A673 (cell line): ENCODE results near the gene BRD7. TPM values are rescaled to one million over a fixed set of nuclear protein-coding genes. Genes with fewer than 3 reads are reported as not detected.

Experiments
- BruUV-seq: library from RNA; stranded (reverse); fragments of 400-500 nt; replicated peaks from 2 replicates; lab custom pipeline; 2021; lab: Mats Ljungman, UMichigan
- CTCF ChIA-PET: fragments of 300-600 bp; sonication (Branson Sonifier 250); formaldehyde crosslinking; loops from one replicate; lab custom pipeline; 2022; ENCODE audit warnings: antibody characterized with exemption; lab: Charles Lee
- POLR2A ChIA-PET: fragments of 300-600 bp; sonication (Branson Sonifier 250); formaldehyde crosslinking; loops from one replicate; lab custom pipeline; 2022; ENCODE audit warnings: antibody characterized with exemption; ENCODE audit not compliant: low non-redundant PET; lab: Charles Lee
- DNase-seq: peaks from one replicate; pipeline ENCODE4 v3.0.0-alpha.2; 2015; ENCODE audit warnings: low spot score
- H3K27ac ChIP-seq: fragments of 200-600 bp; sonication (generic); 2 replicates; pipeline ENCODE4 v1.5.1; 2016; ENCODE audit warnings: mixed run types, low read depth, mild to moderate bottlenecking, mixed read lengths, antibody characterized with exemption, low read length; ENCODE audit not compliant: poor library complexity, severe bottlenecking
- H3K27me3 ChIP-seq: fragments of 200-600 bp; sonication (generic); replicated peaks from 2 replicates; pipeline ENCODE4 v1.6.1; 2017; ENCODE audit warnings: mixed run types, low read depth, mild to moderate bottlenecking, mixed read lengths, antibody characterized with exemption, low read length; ENCODE audit not compliant: insufficient read depth, poor library complexity
- H3K36me3 ChIP-seq: fragments of 200-600 bp; sonication (generic); 2 replicates; pipeline ENCODE4 v1.6.1; 2016; ENCODE audit warnings: mixed run types, mild to moderate bottlenecking, mixed read lengths, antibody characterized with exemption, low read length; ENCODE audit not compliant: insufficient read depth, poor library complexity, severe bottlenecking
- H3K4me1 ChIP-seq: fragments of 200-600 bp; sonication (generic); 2 replicates; pipeline ENCODE4 v1.6.1; 2017; ENCODE audit warnings: mixed run types, mild to moderate bottlenecking, mixed read lengths, antibody characterized with exemption, low read length; ENCODE audit not compliant: insufficient read depth, poor library complexity, severe bottlenecking
- H3K4me3 ChIP-seq: fragments of 200-600 bp; sonication (generic); 2 replicates; pipeline ENCODE4 v1.5.1; 2016; ENCODE audit warnings: low read depth, mixed run types, mild to moderate bottlenecking, mixed read lengths, low read length; ENCODE audit not compliant: poor library complexity, severe bottlenecking
- H3K9me3 ChIP-seq: fragments of 200-600 bp; sonication (generic); 2 replicates; pipeline ENCODE4 v1.6.1; 2016; ENCODE audit warnings: mixed run types, low read depth, mild to moderate bottlenecking, mixed read lengths, antibody characterized with exemption, low read length; ENCODE audit not compliant: poor library complexity, severe bottlenecking
- CTCF ChIP-seq: fragments of 300-800, 200-600 bp; sonication (generic); conservative IDR thresholded peaks from 2 replicates; pipeline ENCODE4 v1.5.1; 2017; ENCODE audit warnings: low read depth, mild to moderate bottlenecking, antibody characterized with exemption, low read length, moderate library complexity, mixed read lengths
- EZH2 ChIP-seq: fragments of 200-600 bp; sonication (generic); IDR thresholded peaks from 2 replicates; pipeline ENCODE4 v1.6.1; 2017; ENCODE audit warnings: borderline replicate concordance, low read depth, mild to moderate bottlenecking, mixed read lengths, antibody characterized with exemption, low read length; ENCODE audit not compliant: poor library complexity, severe bottlenecking
- intact Hi-C: fragments of 100-400 bp; cut with micrococcal nuclease; formaldehyde crosslinking; loops from one replicate; pipeline ENCODE4 v1.10.0; 2022; ENCODE audit not compliant: unreplicated experiment
- total RNA-seq: library from RNA; stranded (reverse); gene quantifications from 2 replicates; pipeline ENCODE4 v1.2.3, GENCODE V29; 2021

The BRD7 gene
- total RNA-seq, 1 experiment from 2014 or later: 93.0 TPM

GRCh38 chr16:50354629-50355456 lies 13.9 kb downstream of the BRD7 start:
- CTCF ChIA-PET: interaction anchor here (0.7 to 1.8 kb wide), 10 partner anchors 13 to 452 kb away, joined by 3 to 10 read pairs (median 5); partner anchors contain the start of gene CNEP1R1
- intact Hi-C loops: loop anchor here (5.0 to 10.0 kb wide), 2 partner anchors 143 to 330 kb away; partner anchors contain the start of gene CNEP1R1
- H3K4me3 ChIP-seq: no peak overlapping the region
- H3K27me3 ChIP-seq: no peaks in the 10 kb centered on the region
- TF ChIP-seq EZH2: no peak
- peak; percentile 77 for TF ChIP-seq CTCF
- no TSS peak for BruUV-seq
- POLR2A ChIA-PET: interaction anchor here (0.7 to 0.8 kb wide), 2 partner anchors 11 to 28 kb away, joined by 3 to 4 read pairs; no protein-coding TSS in a partner anchor
- H3K9me3 ChIP-seq: no peaks in the 10 kb centered on the region
- H3K36me3 ChIP-seq: peaks cover 64% of the 10 kb centered on the region
- DNase-seq: peak; percentile 42
- H3K4me1 ChIP-seq: no peaks in the 10 kb centered on the region
- H3K27ac ChIP-seq: no peak overlapping the region

- no peak for DNase-seq
- CTCF ChIA-PET: interaction anchor here (1.0 to 1.8 kb wide), 5 partner anchors 16 to 452 kb away, joined by 4 to 10 read pairs (median 5); partner anchors contain the start of gene CNEP1R1
- no peak for TF ChIP-seq CTCF
- TF ChIP-seq EZH2: no peak
- H3K36me3 ChIP-seq: peaks cover 70% of the 10 kb centered on the region
- no peak overlapping the region for H3K4me3 ChIP-seq
- no TSS peak for BruUV-seq
- H3K9me3 ChIP-seq: no peaks in the 10 kb centered on the region
- H3K4me1 ChIP-seq: no peaks in the 10 kb centered on the region
- no peak overlapping the region for H3K27ac ChIP-seq
- POLR2A ChIA-PET: no interaction called here
- intact Hi-C loops: loop anchor here (5.0 to 10.0 kb wide), 2 partner anchors 142 to 329 kb away; partner anchors contain the start of gene CNEP1R1
- H3K27me3 ChIP-seq: no peaks in the 10 kb centered on the region
Measured at GRCh38 chr16:50354082-50354481, 14.7 kb downstream of the BRD7 start.

- no peak for DNase-seq
- Histone ChIP-seq H3K27me3 (no peaks in the 10 kb centered on the region), H3K4me1 (no peaks in the 10 kb centered on the region), H3K4me3 (no peak overlapping the region), H3K27ac (no peak overlapping the region), H3K36me3 (peaks cover 55% of the 10 kb centered on the region), H3K9me3 (no peaks in the 10 kb centered on the region)
- ChIA-PET POLR2A (no interaction called here), CTCF (no interaction called here)
- BruUV-seq: no TSS peak
- TF ChIP-seq CTCF: no peak
- no peak for TF ChIP-seq EZH2
- intact Hi-C loops: loop anchor here (5.0 to 10.0 kb wide), 2 partner anchors 140 to 327 kb away; partner anchors contain the start of gene CNEP1R1
Measured at GRCh38 chr16:50351952-50352351, 16.8 kb downstream of the BRD7 start.
